ENCODE measurements around the gene FCGR3A.
"Not testable (repeated sequence)": the region's sequence is repeated elsewhere in the genome, so short reads cannot be mapped to it uniquely, and the experiment has no call there.

The FCGR3A gene

DNA sequence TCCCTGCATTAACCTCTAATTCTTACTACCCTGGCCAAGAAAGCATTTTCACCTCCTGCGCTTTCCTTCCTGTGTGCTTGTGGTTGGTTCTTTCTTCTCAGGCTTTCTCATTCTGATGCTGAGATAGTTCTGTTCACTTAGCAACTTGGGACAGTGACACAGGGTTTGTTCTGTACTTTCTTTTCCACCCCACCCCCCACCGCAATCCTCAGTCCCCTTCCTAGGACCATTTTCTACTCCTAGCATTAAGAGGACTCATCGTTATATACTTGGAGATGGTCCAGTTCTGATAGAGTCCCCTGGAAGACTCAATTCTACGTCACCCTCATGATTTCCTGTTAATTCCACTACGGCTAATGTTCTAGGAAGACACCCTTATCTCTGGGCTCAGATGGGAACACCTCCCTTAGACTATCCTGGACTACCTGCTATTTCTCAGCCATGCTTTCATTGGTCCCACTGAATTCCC lies 7.5 kb downstream of the FCGR3A start:
- H3K9ac ChIP-seq; H3K4me3 ChIP-seq (ENCODE audit: low read depth, low read length); H3K27ac ChIP-seq; H3K27me3 ChIP-seq (ENCODE audit: control insufficient read depth, insufficient read depth, low read length); H3K36me3 ChIP-seq (ENCODE audit: control insufficient read depth, insufficient read depth, low read length); H3K4me2 ChIP-seq (ENCODE audit: low read length); H3K4me1 ChIP-seq; H3K9me3 ChIP-seq (ENCODE audit: control insufficient read depth, low read length); H2AFZ ChIP-seq; H3K79me2 ChIP-seq: not testable (repeated sequence)

DNA sequence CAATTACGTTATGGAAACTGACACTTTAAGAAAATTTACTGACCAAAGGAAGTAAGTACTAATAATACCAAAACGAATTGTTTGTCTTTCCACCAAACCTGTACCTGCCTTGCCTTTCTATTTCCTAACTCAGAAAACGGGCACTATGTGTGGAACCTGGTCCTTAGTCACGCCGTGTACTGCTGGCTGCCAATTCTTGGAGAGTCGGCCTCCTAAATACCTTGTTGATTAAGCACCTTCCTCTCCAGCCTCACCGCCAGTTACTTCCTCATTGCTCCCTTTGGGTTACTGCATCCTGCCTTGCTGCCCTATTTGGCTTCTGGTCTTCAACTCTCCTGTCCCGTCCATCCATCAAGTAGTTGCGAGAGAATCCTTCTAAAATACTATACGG lies 9.1 kb downstream of the FCGR3A start:
- H2AFZ ChIP-seq; H3K9ac ChIP-seq; H3K4me2 ChIP-seq (ENCODE audit: low read length); H3K27me3 ChIP-seq (ENCODE audit: control insufficient read depth, insufficient read depth, low read length); H3K9me3 ChIP-seq (ENCODE audit: control insufficient read depth, low read length); H3K36me3 ChIP-seq (ENCODE audit: control insufficient read depth, insufficient read depth, low read length); H3K79me2 ChIP-seq; H3K4me3 ChIP-seq (ENCODE audit: low read depth, low read length); H3K4me1 ChIP-seq; H3K27ac ChIP-seq: not testable (repeated sequence)

DNA sequence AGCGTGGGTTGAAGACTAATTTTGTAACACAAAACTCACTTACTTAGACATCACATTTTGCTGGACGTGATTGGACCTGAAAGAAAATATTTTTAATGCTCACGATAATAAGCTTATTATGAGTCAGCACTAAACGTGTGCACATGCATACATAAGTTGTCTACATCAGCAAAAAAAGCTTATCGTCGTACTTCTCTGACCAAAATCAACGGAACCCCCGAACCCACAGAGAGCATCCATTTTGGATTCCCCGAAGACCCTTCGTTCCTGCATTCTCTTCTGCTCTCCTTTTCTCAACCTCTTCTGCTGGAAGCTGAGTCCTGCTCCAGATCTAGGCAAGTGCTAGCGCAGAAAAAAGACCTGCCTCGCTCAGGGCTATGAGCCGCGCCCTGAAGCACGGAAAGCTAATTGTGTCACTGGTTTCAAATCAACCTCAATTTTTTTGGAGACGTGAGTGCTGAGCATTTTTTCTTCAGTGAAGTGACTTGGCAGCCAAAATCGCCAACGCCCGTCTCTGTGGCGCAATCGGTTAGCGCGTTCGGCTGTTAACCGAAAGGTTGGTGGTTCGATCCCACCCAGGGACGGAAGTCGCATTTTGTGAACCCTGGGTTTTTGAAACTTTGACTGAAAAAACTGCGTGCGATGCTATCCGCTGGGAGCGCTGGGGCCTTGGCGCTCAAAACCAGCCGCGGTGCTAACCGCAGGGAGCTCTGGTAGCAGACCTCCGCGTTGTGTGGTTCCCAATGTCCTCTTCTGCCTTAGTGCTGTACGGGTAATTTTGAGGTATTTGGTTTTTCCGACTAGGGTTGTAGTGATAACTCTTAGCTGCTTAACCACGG lies 9.7 kb downstream of the FCGR3A start:
- not testable (repeated sequence) for H3K36me3 ChIP-seq (ENCODE audit: control insufficient read depth, insufficient read depth, low read length); H3K27me3 ChIP-seq (ENCODE audit: control insufficient read depth, insufficient read depth, low read length); H3K9me3 ChIP-seq (ENCODE audit: control insufficient read depth, low read length); H3K27ac ChIP-seq; H3K4me1 ChIP-seq; H3K9ac ChIP-seq; H3K79me2 ChIP-seq
- peak overlapping the region; percentile 56 for H2AFZ ChIP-seq
- peak overlapping the region; percentile 79 for H3K4me2 ChIP-seq (ENCODE audit: low read length)
- H3K4me3 ChIP-seq (ENCODE audit: low read depth, low read length): peak overlapping the region; percentile 36

DNA sequence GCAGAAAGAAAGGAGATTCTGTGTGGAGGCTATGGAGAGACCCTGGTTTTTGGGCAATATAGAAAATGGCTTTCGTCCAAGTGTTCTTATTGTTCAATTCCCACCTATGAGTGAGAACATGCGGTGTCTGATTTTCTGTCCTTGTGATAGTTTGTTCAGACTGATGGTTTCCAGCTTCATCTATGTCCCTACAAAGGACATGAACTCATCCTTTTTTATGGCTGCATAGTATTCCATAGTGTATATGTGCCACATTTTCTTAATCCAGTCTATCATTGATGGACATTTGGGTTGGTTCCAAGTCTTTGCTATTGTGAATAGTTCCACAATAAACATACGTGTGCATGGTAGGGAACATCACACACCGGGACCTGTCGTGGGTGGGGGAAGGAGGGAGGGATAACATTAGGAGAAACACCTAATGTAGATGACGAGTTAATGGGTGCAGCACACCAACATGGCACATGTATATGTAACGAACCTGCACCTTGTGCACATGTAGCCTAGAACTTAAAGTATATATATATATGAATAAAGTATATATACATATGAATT lies 10.6 kb downstream of the FCGR3A start:
- not testable (repeated sequence) for H3K4me3 ChIP-seq (ENCODE audit: low read depth, low read length); H2AFZ ChIP-seq; H3K79me2 ChIP-seq; H3K27me3 ChIP-seq (ENCODE audit: control insufficient read depth, insufficient read depth, low read length); H3K4me1 ChIP-seq; H3K9me3 ChIP-seq (ENCODE audit: control insufficient read depth, low read length); H3K27ac ChIP-seq; H3K36me3 ChIP-seq (ENCODE audit: control insufficient read depth, insufficient read depth, low read length); H3K4me2 ChIP-seq (ENCODE audit: low read length); H3K9ac ChIP-seq

DNA sequence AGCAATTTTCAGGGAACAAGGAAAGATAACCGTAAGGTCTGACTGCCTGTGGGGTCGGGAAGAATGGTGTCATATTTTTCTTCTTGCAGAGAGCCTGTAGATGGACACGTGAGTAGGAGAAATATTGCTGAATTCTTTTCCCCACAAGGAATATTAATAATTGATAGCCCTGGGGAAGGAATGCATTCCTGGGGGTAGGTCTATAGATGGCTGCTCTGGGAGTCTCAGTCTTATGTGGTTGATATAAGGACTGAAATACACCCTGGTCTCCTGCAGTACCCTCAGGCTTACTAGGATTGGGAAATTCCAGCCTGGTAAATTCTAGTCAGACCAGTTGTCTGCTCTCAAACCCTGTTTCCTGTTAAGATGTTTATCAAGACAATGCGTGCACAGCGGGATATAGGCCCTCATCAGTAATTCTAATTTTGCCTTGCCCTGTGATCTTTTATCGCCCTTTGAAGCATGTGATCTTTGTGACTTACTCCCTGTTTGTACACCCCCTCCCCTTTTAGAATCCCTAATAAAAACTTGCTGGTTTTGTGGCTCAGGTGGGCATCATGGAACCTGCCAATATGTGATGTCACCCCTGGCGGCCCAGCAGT lies 12.4 kb downstream of the FCGR3A start:
- H3K79me2 ChIP-seq; H3K4me2 ChIP-seq (ENCODE audit: low read length); H3K36me3 ChIP-seq (ENCODE audit: control insufficient read depth, insufficient read depth, low read length); H3K4me1 ChIP-seq; H3K9me3 ChIP-seq (ENCODE audit: control insufficient read depth, low read length); H2AFZ ChIP-seq; H3K27me3 ChIP-seq (ENCODE audit: control insufficient read depth, insufficient read depth, low read length); H3K9ac ChIP-seq; H3K4me3 ChIP-seq (ENCODE audit: low read depth, low read length); H3K27ac ChIP-seq: not testable (repeated sequence)

DNA sequence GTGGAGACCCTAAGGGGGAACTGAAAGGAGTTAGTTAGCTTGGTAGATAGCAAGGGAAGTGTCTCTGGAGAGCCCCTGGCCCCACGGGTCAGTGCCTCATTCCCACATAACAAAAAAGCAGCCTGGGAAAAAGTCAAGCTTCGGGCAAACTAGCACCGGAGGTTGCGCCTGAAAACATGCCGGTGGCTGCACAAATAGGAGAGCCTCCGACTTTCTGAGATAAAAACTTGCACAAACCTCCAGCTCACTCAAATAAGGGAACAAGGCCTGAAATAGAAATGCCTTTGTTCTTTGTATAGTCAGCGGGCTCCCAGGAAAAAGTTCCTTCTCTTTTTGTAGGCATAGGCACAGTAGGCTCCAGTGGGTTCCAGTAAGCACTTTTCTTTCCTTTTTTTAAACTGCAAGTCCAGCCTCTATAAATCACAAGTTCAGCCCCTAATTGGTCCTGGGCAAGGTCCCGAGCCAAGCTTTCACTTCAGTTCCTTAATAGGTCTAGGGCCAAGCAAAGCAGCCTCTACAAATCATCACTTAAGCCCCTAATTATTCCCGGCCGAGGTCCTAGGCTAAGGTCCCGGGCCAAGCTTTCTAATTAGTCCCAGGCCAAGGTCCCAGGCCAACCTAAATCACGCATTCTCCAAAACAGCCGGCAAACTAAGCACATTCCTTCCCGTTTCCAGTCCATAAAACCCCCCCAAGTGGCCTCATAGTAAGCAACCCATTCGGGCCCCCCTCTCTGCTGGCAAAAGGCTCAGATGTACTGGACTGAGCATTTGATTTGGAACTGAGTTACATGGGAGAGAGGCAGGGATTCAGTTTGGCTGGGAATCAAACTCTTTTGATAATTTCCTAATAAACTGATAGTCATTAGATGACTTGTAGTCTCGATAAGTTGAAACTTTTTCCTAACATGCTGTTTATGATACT lies 16.7 kb downstream of the FCGR3A start:
- H3K79me2 ChIP-seq; H3K27me3 ChIP-seq (ENCODE audit: control insufficient read depth, insufficient read depth, low read length); H3K9ac ChIP-seq; H3K4me3 ChIP-seq (ENCODE audit: low read depth, low read length); H3K36me3 ChIP-seq (ENCODE audit: control insufficient read depth, insufficient read depth, low read length); H3K4me2 ChIP-seq (ENCODE audit: low read length); H3K9me3 ChIP-seq (ENCODE audit: control insufficient read depth, low read length); H3K27ac ChIP-seq; H3K4me1 ChIP-seq; H2AFZ ChIP-seq: not testable (repeated sequence)

DNA sequence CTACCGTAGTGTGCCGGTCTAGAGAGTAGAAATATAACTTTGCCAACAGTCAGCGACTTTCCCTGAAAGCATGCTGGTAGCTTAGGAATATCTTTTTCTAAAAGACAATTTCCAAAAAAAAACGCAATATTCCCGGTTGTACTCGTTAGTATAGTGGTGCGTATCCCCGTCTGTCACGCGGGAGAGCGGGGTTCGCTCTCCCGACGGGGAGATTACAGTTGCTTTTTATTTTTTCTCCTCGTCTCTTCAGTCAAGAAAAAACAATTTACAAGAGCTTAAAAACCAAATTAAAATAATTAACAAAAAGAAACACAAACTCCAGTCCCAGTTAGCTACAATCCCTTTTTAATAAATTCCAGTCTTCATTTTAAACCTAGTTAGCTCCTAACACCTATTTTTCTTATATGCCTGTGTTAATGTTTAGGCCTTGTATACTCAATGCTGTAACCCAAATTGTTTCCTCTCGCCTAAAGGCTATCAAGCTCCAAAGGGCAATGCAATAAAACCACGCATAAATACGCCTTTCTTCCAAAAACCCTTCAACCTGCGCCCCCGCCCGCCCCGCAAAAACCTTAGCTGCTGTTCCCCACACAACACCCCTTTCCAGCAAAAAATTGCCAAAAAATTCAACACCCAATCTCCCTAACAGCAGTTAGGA lies 17.5 kb downstream of the FCGR3A start:
- Histone ChIP-seq H3K4me1 (no peaks in the 10 kb centered on the region), H3K36me3 (ENCODE audit: control insufficient read depth, insufficient read depth, low read length) (no peaks in the 10 kb centered on the region), H3K9me3 (ENCODE audit: control insufficient read depth, low read length) (no peaks in the 10 kb centered on the region), H3K4me2 (ENCODE audit: low read length) (no peak overlapping the region), H3K27me3 (ENCODE audit: control insufficient read depth, insufficient read depth, low read length) (no peaks in the 10 kb centered on the region), H2AFZ (no peak overlapping the region), H3K79me2 (no peaks in the 10 kb centered on the region), H3K27ac (no peak overlapping the region), H3K9ac (no peak overlapping the region), H3K4me3 (ENCODE audit: low read depth, low read length) (no peak overlapping the region)
- TF ChIP-seq, protein P1, sequence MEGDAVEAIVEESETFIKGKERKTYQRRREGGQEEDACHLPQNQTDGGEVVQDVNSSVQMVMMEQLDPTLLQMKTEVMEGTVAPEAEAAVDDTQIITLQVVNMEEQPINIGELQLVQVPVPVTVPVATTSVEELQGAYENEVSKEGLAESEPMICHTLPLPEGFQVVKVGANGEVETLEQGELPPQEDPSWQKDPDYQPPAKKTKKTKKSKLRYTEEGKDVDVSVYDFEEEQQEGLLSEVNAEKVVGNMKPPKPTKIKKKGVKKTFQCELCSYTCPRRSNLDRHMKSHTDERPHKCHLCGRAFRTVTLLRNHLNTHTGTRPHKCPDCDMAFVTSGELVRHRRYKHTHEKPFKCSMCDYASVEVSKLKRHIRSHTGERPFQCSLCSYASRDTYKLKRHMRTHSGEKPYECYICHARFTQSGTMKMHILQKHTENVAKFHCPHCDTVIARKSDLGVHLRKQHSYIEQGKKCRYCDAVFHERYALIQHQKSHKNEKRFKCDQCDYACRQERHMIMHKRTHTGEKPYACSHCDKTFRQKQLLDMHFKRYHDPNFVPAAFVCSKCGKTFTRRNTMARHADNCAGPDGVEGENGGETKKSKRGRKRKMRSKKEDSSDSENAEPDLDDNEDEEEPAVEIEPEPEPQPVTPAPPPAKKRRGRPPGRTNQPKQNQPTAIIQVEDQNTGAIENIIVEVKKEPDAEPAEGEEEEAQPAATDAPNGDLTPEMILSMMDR (IDR thresholded peaks at IDR 0.05): no peak

DNA sequence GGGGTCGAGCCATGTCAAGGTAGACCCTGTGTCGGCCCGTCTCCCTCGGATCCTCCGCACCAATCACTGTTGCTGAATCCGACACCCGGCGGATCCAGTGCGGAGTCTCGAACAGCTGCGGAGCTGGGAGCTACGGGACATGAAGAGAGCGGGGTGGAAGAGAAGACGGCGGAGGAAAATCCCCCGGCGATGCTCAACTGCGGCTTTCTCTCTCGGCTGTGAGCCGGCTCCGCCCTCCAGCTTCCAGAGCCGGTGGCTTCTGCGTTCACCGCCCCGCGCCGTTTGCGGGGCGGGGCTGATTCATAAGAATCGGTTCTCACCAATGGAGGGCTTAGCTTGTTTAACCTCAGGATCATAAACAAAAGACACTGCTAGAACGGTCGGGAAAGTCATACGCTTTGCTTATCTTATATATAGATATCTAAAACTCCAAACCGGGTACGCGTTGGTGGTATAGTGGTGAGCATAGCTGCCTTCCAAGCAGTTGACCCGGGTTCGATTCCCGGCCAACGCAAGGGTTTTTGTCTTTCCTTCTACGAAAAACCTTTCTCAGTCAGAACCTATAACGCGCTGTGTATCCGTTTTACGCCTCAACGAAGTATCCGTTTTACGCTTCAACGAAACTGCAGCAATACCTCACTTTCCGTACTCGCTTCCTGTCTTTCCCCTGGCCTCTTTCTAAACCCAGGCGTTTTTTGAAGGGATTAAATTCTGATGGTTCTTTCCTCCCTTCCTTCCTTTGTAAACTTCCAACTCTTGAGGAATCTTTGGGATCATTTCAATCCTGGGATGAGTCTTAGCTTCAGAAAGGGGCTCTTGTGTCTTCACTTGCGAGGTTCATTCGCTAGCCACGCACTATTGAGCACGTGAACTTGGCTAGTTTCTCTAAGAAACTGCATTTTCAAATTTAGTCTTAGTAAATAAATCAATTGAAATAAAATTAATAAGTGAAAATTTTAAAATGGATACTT lies 18.7 kb downstream of the FCGR3A start:
- peak overlapping the region; percentile 68 for H3K4me3 ChIP-seq (ENCODE audit: low read depth, low read length)
- not testable (repeated sequence) for H3K27me3 ChIP-seq (ENCODE audit: control insufficient read depth, insufficient read depth, low read length); H3K9me3 ChIP-seq (ENCODE audit: control insufficient read depth, low read length); H3K36me3 ChIP-seq (ENCODE audit: control insufficient read depth, insufficient read depth, low read length); H3K9ac ChIP-seq; H3K79me2 ChIP-seq; H3K4me1 ChIP-seq
- H3K4me2 ChIP-seq (ENCODE audit: low read length): peak overlapping the region; percentile 66
- H3K27ac ChIP-seq: peak overlapping the region; percentile 60
- peak overlapping the region; percentile 56 for H2AFZ ChIP-seq
